Endothelial cell (in vitro differentiated cells): Measurements from ENCODE around the gene LCE1C. TPM values are rescaled to one million over a fixed set of nuclear protein-coding genes. Genes with fewer than 3 reads are reported as not detected.

Source experiments
- DNase-seq: peaks from one replicate; pipeline ENCODE4 v3.0.0; 2021; ENCODE audit warnings: low spot score
- H3K27ac Mint-ChIP-seq: one replicate; pipeline ENCODE4 v1.8.0; 2021; ENCODE audit warnings: mixed read lengths, inconsistent platforms; ENCODE audit not compliant: unreplicated experiment
- H3K27me3 Mint-ChIP-seq: one replicate; pipeline ENCODE4 v1.8.0; 2021; ENCODE audit warnings: mild to moderate bottlenecking, moderate library complexity, mixed read lengths, inconsistent platforms; ENCODE audit not compliant: unreplicated experiment
- H3K36me3 Mint-ChIP-seq: one replicate; pipeline ENCODE4 v1.8.0; 2021; ENCODE audit warnings: mild to moderate bottlenecking, low read depth, mixed read lengths, inconsistent platforms; ENCODE audit not compliant: unreplicated experiment
- H3K4me1 Mint-ChIP-seq: one replicate; pipeline ENCODE4 v1.8.0; 2021; ENCODE audit warnings: mild to moderate bottlenecking, mixed read lengths, inconsistent platforms; ENCODE audit not compliant: unreplicated experiment
- H3K4me3 Mint-ChIP-seq: one replicate; pipeline ENCODE4 v1.8.0; 2021; ENCODE audit warnings: mild to moderate bottlenecking, mixed read lengths, inconsistent platforms; ENCODE audit not compliant: unreplicated experiment
- H3K9me3 Mint-ChIP-seq: one replicate; pipeline ENCODE4 v1.8.0; 2021; ENCODE audit warnings: mixed read lengths, inconsistent platforms; ENCODE audit not compliant: unreplicated experiment
- total RNA-seq: library from RNA; stranded (reverse); fragmentation: NEBNext Ultra II Directional; extraction: Animal tissue kit (Norgen Biotek cat#: 25700); gene quantifications from one replicate; pipeline ENCODE4 v1.2.1, GENCODE V29; 2021; ENCODE audit not compliant: unreplicated experiment
- TF ChIP-seq, protein P1 (sequence below): fragments of 200-600 bp; sonication (generic); IDR thresholded peaks from one replicate; pipeline ENCODE4 v1.5.0; 2021; ENCODE audit warnings: antibody characterized with exemption; ENCODE audit not compliant: unreplicated experiment

The LCE1C gene
- total RNA-seq, 1 donor from 2014 or later: not detected

DNA sequence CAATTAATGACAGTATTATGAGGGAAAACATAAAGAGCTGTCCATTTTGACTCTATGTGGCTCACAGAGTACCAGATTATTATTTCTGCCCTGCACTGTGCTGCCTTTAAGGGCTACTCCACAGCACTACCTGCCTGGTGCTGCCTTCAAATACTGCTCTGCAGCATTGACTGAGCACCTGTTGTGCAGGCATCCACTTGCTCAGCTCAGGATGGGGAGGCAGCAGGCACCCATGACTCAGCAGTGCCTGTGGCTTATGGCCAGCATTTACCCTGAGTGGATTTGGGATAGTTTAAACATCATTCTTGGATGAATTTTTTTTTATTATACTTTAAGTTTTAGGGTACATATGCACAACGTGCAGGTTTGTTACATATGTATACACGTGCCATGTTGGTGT, 49.6 kb downstream of the LCE1C start:
- Mint-ChIP-seq H3K27me3 (peaks cover 4% of the 10 kb centered on the region), H3K27ac (no peak overlapping the region), H3K36me3 (no peaks in the 10 kb centered on the region), H3K4me1 (peaks cover 4% of the 10 kb centered on the region), H3K9me3 (no peaks in the 10 kb centered on the region), H3K4me3 (no peak overlapping the region)
- TF ChIP-seq, protein P1, sequence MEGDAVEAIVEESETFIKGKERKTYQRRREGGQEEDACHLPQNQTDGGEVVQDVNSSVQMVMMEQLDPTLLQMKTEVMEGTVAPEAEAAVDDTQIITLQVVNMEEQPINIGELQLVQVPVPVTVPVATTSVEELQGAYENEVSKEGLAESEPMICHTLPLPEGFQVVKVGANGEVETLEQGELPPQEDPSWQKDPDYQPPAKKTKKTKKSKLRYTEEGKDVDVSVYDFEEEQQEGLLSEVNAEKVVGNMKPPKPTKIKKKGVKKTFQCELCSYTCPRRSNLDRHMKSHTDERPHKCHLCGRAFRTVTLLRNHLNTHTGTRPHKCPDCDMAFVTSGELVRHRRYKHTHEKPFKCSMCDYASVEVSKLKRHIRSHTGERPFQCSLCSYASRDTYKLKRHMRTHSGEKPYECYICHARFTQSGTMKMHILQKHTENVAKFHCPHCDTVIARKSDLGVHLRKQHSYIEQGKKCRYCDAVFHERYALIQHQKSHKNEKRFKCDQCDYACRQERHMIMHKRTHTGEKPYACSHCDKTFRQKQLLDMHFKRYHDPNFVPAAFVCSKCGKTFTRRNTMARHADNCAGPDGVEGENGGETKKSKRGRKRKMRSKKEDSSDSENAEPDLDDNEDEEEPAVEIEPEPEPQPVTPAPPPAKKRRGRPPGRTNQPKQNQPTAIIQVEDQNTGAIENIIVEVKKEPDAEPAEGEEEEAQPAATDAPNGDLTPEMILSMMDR: no peak
- no peak for DNase-seq

Other genes starting within 250 kb of the LCE1C start
- gene LCE3E, start 239.9 kb downstream of the LCE1C start, total RNA-seq: not detected
- gene LCE3D, start 226.1 kb downstream of the LCE1C start, total RNA-seq: not detected
- not detected for gene LCE3C, start 206.4 kb downstream of the LCE1C start, total RNA-seq
- gene LCE3B, start 192.8 kb downstream of the LCE1C start, total RNA-seq: not detected
- not detected for gene LCE3A, start 183.5 kb downstream of the LCE1C start, total RNA-seq
- gene LCE2D, start 143.3 kb downstream of the LCE1C start, total RNA-seq: not detected
- gene LCE2C, start 131.4 kb downstream of the LCE1C start, total RNA-seq: not detected
- gene LCE2B, start 120.5 kb downstream of the LCE1C start, total RNA-seq: not detected
- gene LCE2A, start 108.3 kb downstream of the LCE1C start, total RNA-seq: not detected
- gene LCE4A, start 98.5 kb downstream of the LCE1C start, total RNA-seq: not detected
- not detected for gene KPRP, start 48.6 kb downstream of the LCE1C start, total RNA-seq
- gene LCE1F, start 31.5 kb downstream of the LCE1C start, total RNA-seq: not detected
- not detected for gene LCE1E, start 20.4 kb downstream of the LCE1C start, total RNA-seq
- not detected for gene LCE1D, start 9.9 kb downstream of the LCE1C start, total RNA-seq
- not detected for gene LCE1B, start 5.3 kb upstream of the LCE1C start, total RNA-seq
- not detected for gene LCE1A, start 20.8 kb upstream of the LCE1C start, total RNA-seq
- not detected for gene LCE6A, start 36.2 kb upstream of the LCE1C start, total RNA-seq
- not detected for gene LCE7A, start 53.3 kb upstream of the LCE1C start, total RNA-seq
- not detected for gene SMCP, start 71.7 kb upstream of the LCE1C start, total RNA-seq
- not detected for gene IVL, start 101.9 kb upstream of the LCE1C start, total RNA-seq
- gene SPRR5, start 140.6 kb upstream of the LCE1C start, total RNA-seq: not detected
- not detected for gene SPRR4, start 164.0 kb upstream of the LCE1C start, total RNA-seq
- not detected for gene SPRR1A, start 177.4 kb upstream of the LCE1C start, total RNA-seq
- not detected for gene SPRR3, start 195.1 kb upstream of the LCE1C start, total RNA-seq
- gene SPRR1B, start 224.6 kb upstream of the LCE1C start, total RNA-seq: not detected
- not detected for gene SPRR2D, start 234.5 kb upstream of the LCE1C start, total RNA-seq